NB4 (cell line): Measurements from ENCODE around the gene OCRL.

Source experiments
- CTCF ChIP-seq: IDR thresholded peaks from one replicate; pipeline ENCODE4 v1.5.1; 2012; ENCODE audit warnings: low read depth, low read length
- POLR2A ChIP-seq: IDR thresholded peaks from 2 replicates; pipeline ENCODE4 v1.6.1; 2011; ENCODE audit warnings: mild to moderate bottlenecking; ENCODE audit not compliant: insufficient read length; ENCODE audit errors: extremely low read depth

GRCh38 chrX:129496625-129497024 is 43.4 kb upstream of the OCRL start:
- TF ChIP-seq POLR2A (no peak), CTCF (no peak)
